H1 (cell line): ENCODE data around the gene FBXL16. TPM values are rescaled to one million over a fixed set of nuclear protein-coding genes. Genes with fewer than 3 reads are reported as not detected.

Source experiments
- HDAC2 ChIP-seq, 2 experiments: fragments of 300-600 bp in 1 of 2; sonication (generic) in 1 of 2; IDR thresholded peaks; 2 replicates each; pipeline ENCODE4 v1.6.1; 2011 to 2012; ENCODE audit warnings: low read depth in 2 of 2, low read length in 2 of 2, mild to moderate bottlenecking in 2 of 2, moderate library complexity in 2 of 2, borderline replicate concordance in 1 of 2, inconsistent platforms in 1 of 2
- POLR2A ChIP-seq, 2 experiments: IDR thresholded peaks; 1 replicate in 1 of 2; 2 replicates in 1 of 2; pipeline ENCODE4 v1.6.1; 2011; ENCODE audit warnings: low read depth in 2 of 2, low read length in 2 of 2, mild to moderate bottlenecking in 2 of 2; ENCODE audit errors: control extremely low read depth in 1 of 2
- polyA plus RNA-seq, 7 experiments: library from polyadenylated mRNA; depleted of rRNA in 3 of 7; stranded (reverse) in 5 of 7; unstranded in 2 of 7; fragments of >200 nt in 5 of 7; fragments of 200-250 nt in 2 of 7; gene quantifications; 1 replicate in 5 of 7; 2 replicates in 1 of 7; 4 replicates in 1 of 7; pipeline versions ENCODE4 v1.2.1 to v1.2.3, GENCODE V29; 2011 to 2013; ENCODE audit warnings: missing spikeins in 2 of 7, mixed read lengths in 2 of 7
- total RNA-seq: library from RNA; stranded (reverse); fragmentation: NEBNext Ultra II Directional; extraction: Animal tissue kit (Norgen Biotek cat#: 25700); gene quantifications from 2 replicates; pipeline ENCODE4 v1.2.1, GENCODE V29; 2021
- TF ChIP-seq, protein P1 (sequence below): IDR thresholded peaks from 2 replicates; pipeline ENCODE4 v1.6.1; 2012; ENCODE audit warnings: inconsistent platforms

Gene FBXL16
- total and polyA plus RNA-seq, 2 of the 8 experiments (the other 6 are each of a cell fraction or from before 2014, with no cell fraction given): 12.5 to 12.8 TPM

DNA sequence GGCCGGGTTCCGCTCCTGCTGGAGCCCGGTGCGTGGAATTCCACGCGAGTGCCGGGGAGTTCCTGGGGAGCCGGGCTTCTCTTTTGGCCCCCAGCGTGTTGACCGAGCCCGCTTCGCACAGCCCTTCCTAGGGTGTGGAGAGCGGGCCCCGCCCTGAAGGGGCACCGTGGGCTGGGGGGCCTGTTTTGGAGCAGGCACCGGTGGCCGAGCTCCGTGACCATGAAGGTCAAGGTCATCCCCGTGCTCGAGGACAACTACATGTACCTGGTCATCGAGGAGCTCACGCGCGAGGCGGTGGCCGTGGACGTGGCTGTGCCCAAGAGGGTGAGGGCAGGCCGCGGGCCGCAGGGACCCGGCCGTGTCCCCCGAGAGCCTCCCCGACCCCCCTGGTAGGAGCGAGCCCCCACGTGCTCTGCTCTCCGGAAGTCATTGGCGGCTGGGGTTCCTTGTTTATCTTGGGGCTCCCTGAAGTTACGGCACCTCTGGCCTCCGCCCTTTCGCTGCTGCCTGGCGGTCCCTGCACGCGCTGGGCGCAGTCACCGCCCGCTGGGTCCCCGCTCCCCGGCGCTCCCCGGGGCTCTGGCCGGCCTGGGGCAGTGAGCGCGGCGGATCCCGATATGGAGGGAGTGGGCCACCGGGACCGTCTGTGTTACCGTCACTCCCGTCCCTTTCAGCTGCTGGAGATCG is 21.8 kb upstream of the FBXL16 start (continued):
- TF ChIP-seq HDAC2 (IDR thresholded peaks at IDR 0.05; ENCODE audit: borderline replicate concordance in 1 of 2, low read depth in 2 of 2, low read length in 2 of 2) (peak; percentile 14 to 48; a peak in 1 of 4 replicates), POLR2A (IDR thresholded peaks at IDR 0.05; ENCODE audit: control extremely low read depth in 1 of 2, low read depth in 2 of 2, low read length in 2 of 2) (0 out of 3 replicates have a peak, but pooled peaks of 1 of the 2 experiments have one; percentile 8)
- TF ChIP-seq, protein P1, sequence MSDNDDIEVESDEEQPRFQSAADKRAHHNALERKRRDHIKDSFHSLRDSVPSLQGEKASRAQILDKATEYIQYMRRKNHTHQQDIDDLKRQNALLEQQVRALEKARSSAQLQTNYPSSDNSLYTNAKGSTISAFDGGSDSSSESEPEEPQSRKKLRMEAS: peak; percentile 65
